PC-9 (cell line): ENCODE measurements around the gene NRARP. TPM values are rescaled to one million over a fixed set of nuclear protein-coding genes. Genes with fewer than 3 reads are reported as not detected.

Experiments used
- BruUV-seq: library from RNA; stranded (reverse); fragments of 400-500 nt; replicated peaks from 2 replicates; lab custom pipeline; 2021; lab: Mats Ljungman, UMichigan
- CTCF ChIA-PET: fragments of 300-600 bp; sonication (Branson Sonifier 250); formaldehyde crosslinking; loops from one replicate; lab custom pipeline; 2022; ENCODE audit warnings: antibody characterized with exemption; lab: Charles Lee
- POLR2A ChIA-PET: fragments of 300-600 bp; sonication (Branson Sonifier 250); formaldehyde crosslinking; loops from one replicate; lab custom pipeline; 2022; ENCODE audit warnings: antibody characterized with exemption; ENCODE audit not compliant: unreplicated experiment; lab: Charles Lee
- DNase-seq, 2 experiments: peaks; one replicate each; pipeline versions ENCODE4 v3.0.0 to v3.0.0-alpha.2; 2015 to 2022; ENCODE audit warnings: mixed read lengths in 1 of 2
- H2AFZ ChIP-seq: fragments of 200-600 bp; sonication (generic); 2 replicates; pipeline ENCODE4 v1.8.1; 2017; ENCODE audit warnings: antibody characterized with exemption
- H3F3A ChIP-seq: fragments of 200-600 bp; sonication (generic); 2 replicates; pipeline ENCODE4 v1.8.1; 2017; ENCODE audit warnings: antibody characterized with exemption, mild to moderate bottlenecking, low read depth; ENCODE audit not compliant: insufficient read depth
- H3K27ac ChIP-seq: fragments of 200-600 bp; sonication (generic); 2 replicates; pipeline ENCODE4 v1.6.1; 2016; ENCODE audit warnings: mixed run types
- H3K27me3 ChIP-seq: fragments of 200-600 bp; sonication (generic); 2 replicates; pipeline ENCODE4 v1.6.1; 2016; ENCODE audit warnings: low read depth, mixed run types; ENCODE audit not compliant: insufficient read depth
- H3K36me3 ChIP-seq: fragments of 200-600 bp; sonication (generic); 2 replicates; pipeline ENCODE4 v1.6.1; 2016; ENCODE audit warnings: low read depth, mixed run types
- H3K4me1 ChIP-seq: fragments of 200-600 bp; sonication (generic); replicated peaks from 2 replicates; pipeline ENCODE4 v1.6.1; 2016; ENCODE audit warnings: mixed run types; ENCODE audit not compliant: insufficient read depth
- H3K4me2 ChIP-seq: fragments of 200-600 bp; sonication (generic); 2 replicates; pipeline ENCODE4 v1.6.1; 2017; ENCODE audit warnings: mixed run types
- H3K4me3 ChIP-seq: fragments of 200-600 bp; sonication (generic); 2 replicates; pipeline ENCODE4 v1.6.1; 2016; ENCODE audit warnings: mixed run types
- H3K79me2 ChIP-seq: fragments of 200-600 bp; sonication (generic); 2 replicates; pipeline ENCODE4 v1.6.1; 2017; ENCODE audit warnings: low read depth, mixed run types
- H3K9me2 ChIP-seq: fragments of 200-600 bp; sonication (generic); 2 replicates; pipeline ENCODE4 v1.8.1; 2017; ENCODE audit warnings: mild to moderate bottlenecking; ENCODE audit not compliant: insufficient read depth
- H3K9me3 ChIP-seq: fragments of 200-600 bp; sonication (generic); 2 replicates; pipeline ENCODE4 v1.8.1; 2016; ENCODE audit warnings: low read depth; ENCODE audit not compliant: insufficient read depth
- H4K20me1 ChIP-seq: fragments of 200-600 bp; sonication (generic); 2 replicates; pipeline ENCODE4 v1.8.1; 2017; ENCODE audit not compliant: insufficient read depth
- EZH2 ChIP-seq: fragments of 200-600 bp; sonication (generic); IDR thresholded peaks from 2 replicates; pipeline ENCODE4 v1.8.0; 2017; ENCODE audit warnings: antibody characterized with exemption, low read depth
- intact Hi-C: fragments of 100-400 bp; cut with micrococcal nuclease; formaldehyde crosslinking; loops from one replicate; pipeline ENCODE4 v1.10.0; 2022; ENCODE audit not compliant: unreplicated experiment
- total RNA-seq: library from RNA; stranded (reverse); gene quantifications from 2 replicates; pipeline ENCODE4 v1.2.3, GENCODE V29; 2021
- TF ChIP-seq, protein P1 (sequence below): fragments of 200-600 bp; sonication (generic); conservative IDR thresholded peaks from 2 replicates; pipeline ENCODE4 v1.6.1; 2017; ENCODE audit warnings: mixed run types, antibody characterized with exemption, mild to moderate bottlenecking, moderate library complexity

The NRARP gene
- total RNA-seq, 1 experiment from 2014 or later, result 20.6 TPM

DNA sequence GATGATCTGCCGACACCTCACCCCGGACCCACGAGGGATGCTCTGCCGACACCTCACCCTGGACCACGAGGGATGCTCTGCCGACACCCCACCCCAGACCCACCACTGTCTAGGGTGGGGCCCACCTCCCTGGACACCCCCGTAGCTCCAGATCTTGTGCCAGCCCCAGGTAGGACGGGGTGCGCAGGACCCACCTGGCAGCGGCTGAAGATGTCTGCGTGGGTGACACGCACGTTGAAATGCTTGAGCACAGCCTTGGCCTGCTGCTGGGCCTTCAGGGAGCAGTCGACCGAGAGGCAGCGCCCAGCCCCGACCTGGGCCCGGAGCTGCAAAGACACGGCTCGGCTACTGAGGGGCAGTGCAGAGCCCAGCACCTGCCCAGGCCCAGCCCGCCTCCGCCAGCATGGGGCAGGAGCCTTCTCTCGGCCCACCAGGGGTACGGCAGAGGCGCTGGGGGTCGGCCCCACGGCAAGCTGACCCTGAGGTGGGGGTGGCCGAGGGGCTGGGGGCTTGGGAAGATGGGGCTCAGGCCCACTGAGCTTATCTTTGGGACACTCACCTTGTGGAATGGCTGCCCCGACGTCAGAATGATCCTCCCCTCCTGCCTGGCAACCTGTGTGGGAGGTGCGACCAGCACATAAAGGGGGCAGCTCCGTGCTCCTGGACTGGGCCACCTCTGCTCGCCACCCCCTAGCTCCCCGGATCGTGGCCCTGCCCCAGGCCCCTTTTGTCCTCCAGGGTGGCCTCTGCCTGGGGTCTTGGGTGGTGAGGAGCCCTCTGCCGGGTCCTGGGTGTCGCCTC is 21.7 kb upstream of the NRARP start:
- TF ChIP-seq, protein P1, sequence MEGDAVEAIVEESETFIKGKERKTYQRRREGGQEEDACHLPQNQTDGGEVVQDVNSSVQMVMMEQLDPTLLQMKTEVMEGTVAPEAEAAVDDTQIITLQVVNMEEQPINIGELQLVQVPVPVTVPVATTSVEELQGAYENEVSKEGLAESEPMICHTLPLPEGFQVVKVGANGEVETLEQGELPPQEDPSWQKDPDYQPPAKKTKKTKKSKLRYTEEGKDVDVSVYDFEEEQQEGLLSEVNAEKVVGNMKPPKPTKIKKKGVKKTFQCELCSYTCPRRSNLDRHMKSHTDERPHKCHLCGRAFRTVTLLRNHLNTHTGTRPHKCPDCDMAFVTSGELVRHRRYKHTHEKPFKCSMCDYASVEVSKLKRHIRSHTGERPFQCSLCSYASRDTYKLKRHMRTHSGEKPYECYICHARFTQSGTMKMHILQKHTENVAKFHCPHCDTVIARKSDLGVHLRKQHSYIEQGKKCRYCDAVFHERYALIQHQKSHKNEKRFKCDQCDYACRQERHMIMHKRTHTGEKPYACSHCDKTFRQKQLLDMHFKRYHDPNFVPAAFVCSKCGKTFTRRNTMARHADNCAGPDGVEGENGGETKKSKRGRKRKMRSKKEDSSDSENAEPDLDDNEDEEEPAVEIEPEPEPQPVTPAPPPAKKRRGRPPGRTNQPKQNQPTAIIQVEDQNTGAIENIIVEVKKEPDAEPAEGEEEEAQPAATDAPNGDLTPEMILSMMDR, result no peak
- no peak for TF ChIP-seq EZH2

DNA sequence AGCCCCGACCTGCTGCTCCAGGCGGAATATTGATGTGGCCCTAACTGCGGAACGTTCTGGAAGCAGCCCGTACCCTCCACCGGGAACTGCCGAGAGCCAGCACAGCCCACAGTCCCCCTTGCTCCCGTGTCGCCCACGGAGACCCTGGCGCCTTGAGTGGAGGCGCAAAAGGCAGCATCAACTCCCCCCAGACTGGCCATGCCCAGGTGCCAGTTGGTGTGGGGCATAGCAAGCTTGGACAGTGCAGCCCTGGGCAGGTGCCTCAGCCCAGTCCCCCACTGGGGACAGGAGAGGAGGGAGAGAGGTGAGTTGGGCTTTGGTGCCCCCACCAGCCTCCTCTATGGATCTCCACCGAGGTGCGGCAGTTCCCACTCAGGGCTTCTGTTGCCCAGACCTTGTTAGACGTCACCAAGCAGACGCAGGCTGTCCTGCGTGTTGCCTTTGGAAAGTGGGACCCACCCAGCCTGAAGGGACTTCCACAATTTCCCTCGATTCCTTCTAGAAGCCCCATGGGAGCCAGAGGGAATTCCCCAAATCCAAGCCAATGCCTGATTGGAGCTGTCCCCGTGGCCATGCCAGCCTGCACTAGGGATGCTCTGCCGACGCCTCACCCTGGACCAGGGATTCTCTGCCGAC is 19.8 kb upstream of the NRARP start:
- no peak for DNase-seq
- Histone ChIP-seq H4K20me1 (no peaks in the 10 kb centered on the region), H3K9me2 (no peaks in the 10 kb centered on the region), H3K4me2 (no peak overlapping the region), H3K79me2 (no peaks in the 10 kb centered on the region), H3K4me3 (no peak overlapping the region), H3K36me3 (no peaks in the 10 kb centered on the region), H3K9me3 (no peaks in the 10 kb centered on the region), H3K4me1 (peaks cover under 1% of the 10 kb centered on the region; the same call in 1 of the 2 replicates), H3K27ac (no peak overlapping the region), H2AFZ (no peak overlapping the region), H3F3A (no peaks in the 10 kb centered on the region), H3K27me3 (no peaks in the 10 kb centered on the region)
- intact Hi-C loops, result no loop called here
- no TSS peak for BruUV-seq
- TF ChIP-seq EZH2, result no peak
- TF ChIP-seq, protein P1, result no peak
- POLR2A ChIA-PET, result no interaction called here
- CTCF ChIA-PET, result no interaction called here

More for the DNA sequence above, 21.7 kb upstream of the NRARP start:
- intact Hi-C loops, result no loop called here
- ChIA-PET POLR2A (no interaction called here), CTCF (no interaction called here)
- Histone ChIP-seq H3K79me2 (no peaks in the 10 kb centered on the region), H4K20me1 (no peaks in the 10 kb centered on the region), H3F3A (no peaks in the 10 kb centered on the region), H3K27ac (no peak overlapping the region), H3K4me3 (no peak overlapping the region), H3K9me3 (no peaks in the 10 kb centered on the region), H2AFZ (no peak overlapping the region), H3K9me2 (no peaks in the 10 kb centered on the region), H3K4me1 (no peaks in the 10 kb centered on the region), H3K36me3 (no peaks in the 10 kb centered on the region), H3K4me2 (no peak overlapping the region), H3K27me3 (no peaks in the 10 kb centered on the region)
- DNase-seq, result no peak
- BruUV-seq, result no TSS peak

DNA sequence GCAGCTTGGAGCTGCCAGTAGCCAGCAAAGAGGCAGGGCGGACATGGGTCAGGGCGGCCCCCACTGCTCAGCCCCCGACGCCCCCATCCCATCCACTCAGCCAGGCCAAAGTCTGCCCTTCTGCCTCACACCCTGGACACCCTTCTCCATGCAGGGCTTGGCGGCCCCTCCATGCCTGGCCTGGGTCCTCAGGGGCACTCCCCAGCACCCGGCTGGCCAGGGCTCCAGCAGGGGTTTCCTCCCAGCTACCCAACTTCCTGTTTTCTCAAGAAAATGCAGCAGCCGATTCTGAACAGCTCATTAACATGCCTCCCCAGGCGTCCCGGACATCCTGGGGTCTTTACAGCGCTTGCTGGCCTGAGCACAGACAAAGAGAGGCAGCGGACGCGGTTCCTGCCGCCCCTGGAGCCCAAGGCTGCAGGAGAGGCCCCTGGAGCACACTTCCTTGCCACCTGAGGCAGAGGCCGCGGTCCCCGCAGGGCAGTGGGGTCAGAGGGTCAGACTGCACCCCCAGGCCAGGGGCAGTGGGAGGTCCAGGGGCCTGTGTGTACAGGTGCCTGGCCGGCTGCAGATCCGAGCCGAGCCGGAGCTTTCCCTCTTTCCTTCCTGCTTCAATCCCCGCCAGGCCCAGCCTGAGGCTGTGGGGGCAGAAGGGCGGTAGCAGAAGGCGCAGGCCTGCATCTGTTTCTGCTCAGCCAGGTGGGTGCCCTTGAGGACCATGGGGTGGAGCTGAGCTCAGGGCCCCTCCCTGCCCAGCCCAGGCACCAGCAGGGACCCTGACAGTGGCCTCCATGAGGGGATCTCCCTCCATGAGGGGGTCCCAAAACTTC is 18.7 kb upstream of the NRARP start:
- Histone ChIP-seq H3K4me3 (no peak overlapping the region), H3K27ac (no peak overlapping the region), H3K27me3 (no peaks in the 10 kb centered on the region), H4K20me1 (no peaks in the 10 kb centered on the region), H3K9me3 (no peaks in the 10 kb centered on the region), H3K4me2 (no peak overlapping the region), H3F3A (no peaks in the 10 kb centered on the region), H3K79me2 (no peaks in the 10 kb centered on the region), H3K9me2 (no peaks in the 10 kb centered on the region), H2AFZ (no peak overlapping the region), H3K4me1 (peaks cover 8% of the 10 kb centered on the region; the same call in 1 of the 2 replicates), H3K36me3 (no peaks in the 10 kb centered on the region)
- CTCF ChIA-PET, result no interaction called here
- DNase-seq, result no peak
- TF ChIP-seq EZH2, result no peak
- TF ChIP-seq, protein P1, result no peak
- POLR2A ChIA-PET, result no interaction called here
- no TSS peak for BruUV-seq
- intact Hi-C loops, result no loop called here
